ENCODE data around the gene CNTN2.

CNTN2 gene

DNA sequence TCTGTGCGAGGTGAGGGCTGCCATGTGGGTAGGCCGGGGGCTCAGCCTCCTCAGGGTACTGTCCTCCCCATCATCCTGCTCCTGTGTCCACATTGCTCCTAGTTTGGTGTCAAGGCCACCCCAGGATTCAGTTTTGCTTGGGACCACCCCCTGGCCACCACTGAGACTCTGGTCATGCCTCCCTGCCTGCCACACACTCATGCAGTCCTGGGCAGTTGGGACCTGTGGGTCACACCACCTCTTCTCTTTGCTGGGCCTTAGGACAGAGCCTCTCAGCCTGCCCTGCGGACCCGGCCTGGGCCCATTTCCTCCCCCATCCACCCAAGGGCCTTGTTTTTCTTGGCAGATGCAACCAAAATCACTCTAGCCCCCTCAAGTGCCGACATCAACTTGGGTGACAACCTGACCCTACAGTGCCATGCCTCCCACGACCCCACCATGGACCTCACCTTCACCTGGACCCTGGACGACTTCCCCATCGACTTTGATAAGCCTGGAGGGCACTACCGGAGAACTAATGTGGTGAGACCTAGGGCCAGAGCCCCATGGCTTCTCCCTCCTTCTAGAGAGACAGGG lies 21.8 kb downstream of the CNTN2 start:
- TF ChIP-seq POLR2AphosphoS5 (IDR thresholded peaks at IDR 0.05; ENCODE audit: low read depth, low read length) (no peak), REST (IDR thresholded peaks at IDR 0.05; ENCODE audit: insufficient read depth in 1 of 2, low read depth in 2 of 2, low read length in 2 of 2) (no peak), FOXP2 (optimal IDR thresholded peaks at IDR 0.05; ENCODE audit: borderline replicate concordance, extremely low read depth, extremely low read length, insufficient read depth) (no peak), SIN3A (IDR thresholded peaks at IDR 0.05; ENCODE audit: borderline replicate concordance, insufficient read depth, low read length) (no peak), TAF1 (IDR thresholded peaks at IDR 0.05; ENCODE audit: borderline replicate concordance, insufficient read depth, low read length) (no peak)

- no peak for TF ChIP-seq POLR2AphosphoS5 (IDR thresholded peaks at IDR 0.05; ENCODE audit: low read depth, low read length)
These were observed 22.7 kb downstream of the CNTN2 start for GRCh38 chr1:205065666-205066065.

GRCh38 chr1:205066141-205066818 lies 23.3 kb downstream of the CNTN2 start:
- no peak for TF ChIP-seq TAF1 (IDR thresholded peaks at IDR 0.05; ENCODE audit: borderline replicate concordance, insufficient read depth, low read length)
- no peak for TF ChIP-seq POLR2AphosphoS5 (IDR thresholded peaks at IDR 0.05; ENCODE audit: low read depth, low read length)
- no peak for TF ChIP-seq SIN3A (IDR thresholded peaks at IDR 0.05; ENCODE audit: borderline replicate concordance, insufficient read depth, low read length)
- TF ChIP-seq REST (IDR thresholded peaks at IDR 0.05; ENCODE audit: insufficient read depth in 1 of 2, low read depth in 2 of 2, low read length in 2 of 2), result no peak
- TF ChIP-seq FOXP2 (optimal IDR thresholded peaks at IDR 0.05; ENCODE audit: borderline replicate concordance, extremely low read depth, extremely low read length, insufficient read depth), result no peak

DNA sequence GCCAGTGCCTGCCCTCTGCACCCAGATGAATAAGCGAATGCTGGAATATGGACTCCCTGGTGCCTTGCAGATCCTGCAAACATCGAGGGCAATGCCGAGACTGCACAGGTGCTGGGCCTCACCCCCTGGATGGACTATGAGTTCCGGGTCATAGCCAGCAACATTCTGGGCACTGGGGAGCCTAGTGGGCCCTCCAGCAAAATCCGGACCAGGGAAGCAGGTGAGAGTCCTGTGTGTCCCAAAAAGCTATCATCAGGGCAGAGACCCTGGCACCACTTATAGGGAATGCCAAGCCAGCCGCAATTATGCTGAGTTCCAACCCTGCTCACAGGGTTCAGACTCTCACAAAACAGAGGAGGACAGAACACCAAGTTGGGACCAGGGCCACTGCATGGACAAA lies 24.0 kb downstream of the CNTN2 start:
- TF ChIP-seq REST (IDR thresholded peaks at IDR 0.05; ENCODE audit: insufficient read depth in 1 of 2, low read depth in 2 of 2, low read length in 2 of 2), result no peak
- TF ChIP-seq POLR2AphosphoS5 (IDR thresholded peaks at IDR 0.05; ENCODE audit: low read depth, low read length), result no peak
- no peak for TF ChIP-seq TAF1 (IDR thresholded peaks at IDR 0.05; ENCODE audit: borderline replicate concordance, insufficient read depth, low read length)
- TF ChIP-seq SIN3A (IDR thresholded peaks at IDR 0.05; ENCODE audit: borderline replicate concordance, insufficient read depth, low read length), result no peak
- no peak for TF ChIP-seq FOXP2 (optimal IDR thresholded peaks at IDR 0.05; ENCODE audit: borderline replicate concordance, extremely low read depth, extremely low read length, insufficient read depth)

GRCh38 chr1:205068001-205068400 lies 25.0 kb downstream of the CNTN2 start:
- TF ChIP-seq TAF1 (IDR thresholded peaks at IDR 0.05; ENCODE audit: borderline replicate concordance, insufficient read depth, low read length) (no peak), REST (IDR thresholded peaks at IDR 0.05; ENCODE audit: insufficient read depth in 1 of 2, low read depth in 2 of 2, low read length in 2 of 2) (no peak), FOXP2 (optimal IDR thresholded peaks at IDR 0.05; ENCODE audit: borderline replicate concordance, extremely low read depth, extremely low read length, insufficient read depth) (no peak), POLR2AphosphoS5 (IDR thresholded peaks at IDR 0.05; ENCODE audit: low read depth, low read length) (no peak), SIN3A (IDR thresholded peaks at IDR 0.05; ENCODE audit: borderline replicate concordance, insufficient read depth, low read length) (no peak)
